ENCODE results near the gene FEN1.

The FEN1 gene

DNA sequence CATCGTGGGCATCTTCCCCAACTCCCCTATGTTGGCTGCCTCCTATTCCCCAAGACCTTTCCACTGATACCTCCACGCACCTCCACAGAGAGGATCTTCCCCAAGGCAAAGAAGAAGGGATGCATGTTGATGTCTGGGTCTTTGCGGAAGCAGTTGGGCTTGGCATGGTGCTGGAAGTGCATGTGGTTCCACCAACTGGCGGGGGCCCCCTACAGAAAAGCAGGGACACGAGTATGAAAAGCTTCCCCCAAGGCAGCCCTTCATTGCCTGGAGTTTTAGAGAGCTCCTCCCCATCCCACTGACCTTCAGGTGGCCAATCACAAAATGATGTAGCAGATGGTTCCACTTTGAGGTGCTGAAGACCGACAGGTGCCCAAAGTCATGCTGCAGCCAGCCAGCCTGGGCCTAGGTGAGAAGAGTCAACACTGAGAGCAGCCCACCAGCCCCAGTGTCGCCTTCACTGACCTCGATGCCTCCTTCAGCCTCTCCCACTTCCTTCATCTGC lies 18.0 kb downstream of the FEN1 start:
- CTCF ChIA-PET = interaction anchor here (0.5 kb wide), 1 partner anchor 12 kb away, joined by 3 read pairs; no protein-coding TSS in a partner anchor
- peaks cover 0 to 51% of the 10 kb centered on the region in 2 experiments; a peak in 1 of 3 replicates for H3K36me3 ChIP-seq (ENCODE audit: control insufficient read depth in 2 of 2, insufficient read depth in 1 of 2, low read length in 2 of 2)
- H3K4me1 ChIP-seq (ENCODE audit: control insufficient read depth, insufficient read depth, low read length) = no peaks in the 10 kb centered on the region
- H3K9me3 ChIP-seq (ENCODE audit: control insufficient read depth, insufficient read depth, low read depth, low read length) = no peaks in the 10 kb centered on the region
- no peak overlapping the region for H3K4me3 ChIP-seq (ENCODE audit: low read depth, low read length)
- TF ChIP-seq ZNF292 (tag by site-specific recombination; IDR thresholded peaks at IDR 0.05; ENCODE audit: borderline replicate concordance, low read depth) (no peak), ZFP3 (tag by site-specific recombination; IDR thresholded peaks at IDR 0.05; ENCODE audit: low read depth) (no peak), ZNF660 (tag by site-specific recombination; IDR thresholded peaks at IDR 0.05) (no peak), ZNF776 (tag by site-specific recombination; IDR thresholded peaks at IDR 0.05; ENCODE audit: borderline replicate concordance) (no peak), TCF7L2 (IDR thresholded peaks at IDR 0.05; ENCODE audit: borderline replicate concordance, low read depth, low read length) (no peak), ZNF610 (tag by site-specific recombination; IDR thresholded peaks at IDR 0.05; ENCODE audit: borderline replicate concordance) (no peak), ZNF426 (tag by site-specific recombination; IDR thresholded peaks at IDR 0.05) (no peak), GLIS1 (tag by site-specific recombination; IDR thresholded peaks at IDR 0.05) (no peak)
- no peak overlapping the region for H3K27ac ChIP-seq (ENCODE audit: extremely low read depth, low read depth, low read length)
- POLR2A ChIA-PET = no interaction called here

DNA sequence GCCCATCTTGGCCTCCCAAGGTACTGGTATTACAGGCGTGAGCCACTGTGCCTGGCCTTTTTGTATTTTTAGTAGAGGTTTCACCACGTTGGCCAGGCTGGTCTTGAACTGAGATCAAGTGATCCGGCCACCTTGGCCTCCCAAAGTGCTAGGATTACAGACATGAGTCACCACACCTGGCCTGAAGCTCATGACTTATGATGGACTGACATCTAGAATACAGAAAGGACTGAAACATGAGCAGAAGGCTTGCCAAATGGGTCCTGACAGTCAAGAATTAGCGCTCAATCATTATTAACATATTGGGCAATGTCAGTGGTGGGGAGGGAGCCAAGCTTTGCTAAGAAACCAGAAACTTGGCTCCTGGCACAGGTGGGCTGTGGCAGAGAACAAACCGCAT lies 19.1 kb downstream of the FEN1 start:
- CTCF ChIA-PET = interaction anchor here (1.2 kb wide), 1 partner anchor 15 kb away, joined by 5 read pairs; no protein-coding TSS in a partner anchor
- TF ChIP-seq ZNF202 (tag by site-specific recombination; IDR thresholded peaks at IDR 0.05; ENCODE audit: borderline replicate concordance) = no peak
- no peak for TF ChIP-seq SP7 (tag by site-specific recombination; IDR thresholded peaks at IDR 0.05)
- TF ChIP-seq ZNF248 (tag by site-specific recombination; IDR thresholded peaks at IDR 0.05) = no peak
- no peak for TF ChIP-seq ZNF48 (tag by site-specific recombination; IDR thresholded peaks at IDR 0.05)
- TF ChIP-seq ZNF292 (tag by site-specific recombination; IDR thresholded peaks at IDR 0.05; ENCODE audit: borderline replicate concordance, low read depth) = no peak
- TF ChIP-seq ZNF37A (tag by site-specific recombination; IDR thresholded peaks at IDR 0.05) = no peak
- TF ChIP-seq, protein P1, sequence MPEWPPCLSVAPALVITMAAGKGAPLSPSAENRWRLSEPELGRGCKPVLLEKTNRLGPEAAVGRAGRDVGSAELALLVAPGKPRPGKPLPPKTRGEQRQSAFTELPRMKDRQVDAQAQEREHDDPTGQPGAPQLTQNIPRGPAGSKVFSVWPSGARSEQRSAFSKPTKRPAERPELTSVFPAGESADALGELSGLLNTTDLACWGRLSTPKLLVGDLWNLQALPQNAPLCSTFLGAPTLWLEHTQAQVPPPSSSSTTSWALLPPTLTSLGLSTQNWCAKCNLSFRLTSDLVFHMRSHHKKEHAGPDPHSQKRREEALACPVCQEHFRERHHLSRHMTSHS (tag by site-specific recombination; IDR thresholded peaks at IDR 0.05) = no peak
- POLR2A ChIA-PET = no interaction called here
- H3K27ac ChIP-seq (ENCODE audit: extremely low read depth, low read depth, low read length) = no peak overlapping the region
- H3K4me1 ChIP-seq (ENCODE audit: control insufficient read depth, insufficient read depth, low read length) = no peaks in the 10 kb centered on the region
- H3K4me3 ChIP-seq (ENCODE audit: low read depth, low read length) = no peak overlapping the region
- H3K9me3 ChIP-seq (ENCODE audit: control insufficient read depth, insufficient read depth, low read depth, low read length) = no peaks in the 10 kb centered on the region
- H3K36me3 ChIP-seq (ENCODE audit: control insufficient read depth in 2 of 2, insufficient read depth in 1 of 2, low read length in 2 of 2) = peaks cover 0 to 45% of the 10 kb centered on the region in 2 experiments; a peak in 1 of 3 replicates

- peaks cover 0 to 44% of the 10 kb centered on the region in 2 experiments; a peak in 1 of 3 replicates for H3K36me3 ChIP-seq (ENCODE audit: control insufficient read depth in 2 of 2, insufficient read depth in 1 of 2, low read length in 2 of 2)
- no peak overlapping the region for H3K27ac ChIP-seq (ENCODE audit: extremely low read depth, low read depth, low read length)
- H3K4me3 ChIP-seq (ENCODE audit: low read depth, low read length) = no peak overlapping the region
- H3K4me1 ChIP-seq (ENCODE audit: control insufficient read depth, insufficient read depth, low read length) = no peaks in the 10 kb centered on the region
- CTCF ChIA-PET = interaction anchor here (0.7 to 6.0 kb wide), 3 partner anchors 15 to 25 kb away, joined by 3 to 40 read pairs (median 5); no protein-coding TSS in a partner anchor
- no peaks in the 10 kb centered on the region for H3K9me3 ChIP-seq (ENCODE audit: control insufficient read depth, insufficient read depth, low read depth, low read length)
- POLR2A ChIA-PET = interaction anchor here (0.6 kb wide), 1 partner anchor 20 kb away, joined by 3 read pairs; the partner anchor contains the start of genes FEN1 and TMEM258
- TF ChIP-seq ZBTB11 (tag by site-specific recombination; conservative IDR thresholded peaks at IDR 0.05; ENCODE audit: low read depth) (no peak), SP7 (tag by site-specific recombination; IDR thresholded peaks at IDR 0.05) (no peak), ZNF501 (tag by site-specific recombination; IDR thresholded peaks at IDR 0.05) (no peak), ZNF426 (tag by site-specific recombination; IDR thresholded peaks at IDR 0.05) (no peak), ZNF580 (tag by site-specific recombination; IDR thresholded peaks at IDR 0.05) (no peak), ZNF274 (IDR thresholded peaks at IDR 0.05; ENCODE audit: low read length) (no peak), ZNF274 (tag by site-specific recombination; IDR thresholded peaks at IDR 0.05; ENCODE audit: borderline replicate concordance) (no peak)
- TF ChIP-seq, protein P2, sequence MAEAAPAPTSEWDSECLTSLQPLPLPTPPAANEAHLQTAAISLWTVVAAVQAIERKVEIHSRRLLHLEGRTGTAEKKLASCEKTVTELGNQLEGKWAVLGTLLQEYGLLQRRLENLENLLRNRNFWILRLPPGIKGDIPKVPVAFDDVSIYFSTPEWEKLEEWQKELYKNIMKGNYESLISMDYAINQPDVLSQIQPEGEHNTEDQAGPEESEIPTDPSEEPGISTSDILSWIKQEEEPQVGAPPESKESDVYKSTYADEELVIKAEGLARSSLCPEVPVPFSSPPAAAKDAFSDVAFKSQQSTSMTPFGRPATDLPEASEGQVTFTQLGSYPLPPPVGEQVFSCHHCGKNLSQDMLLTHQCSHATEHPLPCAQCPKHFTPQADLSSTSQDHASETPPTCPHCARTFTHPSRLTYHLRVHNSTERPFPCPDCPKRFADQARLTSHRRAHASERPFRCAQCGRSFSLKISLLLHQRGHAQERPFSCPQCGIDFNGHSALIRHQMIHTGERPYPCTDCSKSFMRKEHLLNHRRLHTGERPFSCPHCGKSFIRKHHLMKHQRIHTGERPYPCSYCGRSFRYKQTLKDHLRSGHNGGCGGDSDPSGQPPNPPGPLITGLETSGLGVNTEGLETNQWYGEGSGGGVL (tag by site-specific recombination; IDR thresholded peaks at IDR 0.05) = no peak
Measured at GRCh38 chr11:61812736-61813411, 20.2 kb downstream of the FEN1 start.
